Effector CD8-positive, alpha-beta T cell (primary cell): Measurements from ENCODE around the gene MRPS26.
"Not testable (repeated sequence)": the region's sequence is repeated elsewhere in the genome, so short reads cannot be mapped to it uniquely, and the experiment has no call there.

ENCODE experiments used
- DNase-seq: peaks from one replicate; lab custom pipeline; 2025; lab: John Stamatoyannopoulos, UW

The MRPS26 gene

DNA sequence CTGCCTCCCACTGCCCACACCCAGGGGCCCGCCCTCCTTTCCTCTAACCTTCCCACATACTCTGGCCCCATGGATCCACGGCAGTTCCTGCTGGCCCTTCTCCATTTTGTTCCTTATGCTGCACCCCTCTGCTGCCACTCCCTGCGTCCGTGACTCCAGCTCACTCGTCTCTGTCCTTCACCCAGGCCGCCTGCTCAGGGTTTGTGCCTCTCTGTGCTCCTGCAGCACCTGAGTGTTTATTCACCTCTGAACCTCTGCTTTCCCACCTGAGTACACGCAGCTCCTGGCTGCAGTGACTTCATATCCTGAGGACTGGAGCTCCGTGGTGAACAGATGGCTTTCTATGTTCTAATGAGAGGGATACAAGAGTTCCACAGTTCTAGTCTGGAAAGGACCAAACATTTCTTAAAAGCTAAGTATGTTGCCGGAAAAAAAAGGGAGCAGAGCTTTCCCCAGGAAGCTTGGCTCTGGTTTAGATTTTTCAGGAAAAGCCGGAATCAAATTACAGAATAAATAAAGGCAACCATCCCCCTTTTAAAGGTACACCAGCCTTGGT is 3.9 kb upstream of the MRPS26 start:
- DNase-seq: no peak

- no peak for DNase-seq
Observed at GRCh38 chr20:3042625-3043024, 3.2 kb upstream of the MRPS26 start.

- no peak for DNase-seq
Observed at GRCh38 chr20:3043322-3043721, 2.5 kb upstream of the MRPS26 start, which contains the start of gene GNRH2. TSS of gene GNRH2 (plus strand) at chr20:3043622. CDS start at chr20:3044415, 793 bp downstream.

- DNase-seq: no peak
Observed at GRCh38 chr20:3044336-3044965, 1.4 kb upstream of the MRPS26 start.

DNA sequence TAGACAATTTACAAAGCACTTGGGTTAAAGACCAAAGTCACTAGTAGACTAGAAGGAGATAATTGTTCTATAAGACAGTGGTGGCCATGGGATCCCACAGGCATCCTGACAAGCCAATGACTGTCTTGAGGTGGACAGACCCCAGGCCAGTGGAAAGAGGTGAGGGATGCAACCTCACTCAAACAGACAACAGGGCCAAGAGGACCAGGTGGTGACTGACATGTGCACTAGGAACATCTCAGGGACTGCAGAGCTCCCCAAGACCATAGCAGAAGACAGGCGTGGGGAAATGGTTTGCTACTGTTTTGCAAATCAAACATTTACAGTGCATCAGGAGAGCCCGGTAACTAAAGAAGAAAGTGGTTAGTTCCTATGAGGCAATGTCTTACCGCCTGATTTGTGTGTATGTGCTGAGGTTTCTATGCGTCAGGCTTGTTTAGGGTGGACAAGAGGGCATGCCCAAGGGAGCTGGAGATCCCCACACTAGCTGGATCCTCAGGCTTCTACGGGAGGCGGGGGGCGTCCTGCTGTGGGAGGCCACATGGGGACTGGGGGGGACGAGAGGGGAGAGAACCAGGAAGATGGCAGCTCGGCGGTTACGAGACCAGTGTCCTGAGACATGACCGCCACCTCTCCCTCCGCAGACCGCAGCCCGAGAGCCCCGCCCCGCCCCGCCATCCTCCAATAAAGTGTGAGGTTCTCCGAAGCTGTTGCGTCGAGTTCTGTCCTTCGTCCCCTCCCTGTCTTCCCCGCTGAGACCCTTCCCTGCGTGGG is 623 bp upstream of the MRPS26 start:
- peak; percentile 26 for DNase-seq

DNA sequence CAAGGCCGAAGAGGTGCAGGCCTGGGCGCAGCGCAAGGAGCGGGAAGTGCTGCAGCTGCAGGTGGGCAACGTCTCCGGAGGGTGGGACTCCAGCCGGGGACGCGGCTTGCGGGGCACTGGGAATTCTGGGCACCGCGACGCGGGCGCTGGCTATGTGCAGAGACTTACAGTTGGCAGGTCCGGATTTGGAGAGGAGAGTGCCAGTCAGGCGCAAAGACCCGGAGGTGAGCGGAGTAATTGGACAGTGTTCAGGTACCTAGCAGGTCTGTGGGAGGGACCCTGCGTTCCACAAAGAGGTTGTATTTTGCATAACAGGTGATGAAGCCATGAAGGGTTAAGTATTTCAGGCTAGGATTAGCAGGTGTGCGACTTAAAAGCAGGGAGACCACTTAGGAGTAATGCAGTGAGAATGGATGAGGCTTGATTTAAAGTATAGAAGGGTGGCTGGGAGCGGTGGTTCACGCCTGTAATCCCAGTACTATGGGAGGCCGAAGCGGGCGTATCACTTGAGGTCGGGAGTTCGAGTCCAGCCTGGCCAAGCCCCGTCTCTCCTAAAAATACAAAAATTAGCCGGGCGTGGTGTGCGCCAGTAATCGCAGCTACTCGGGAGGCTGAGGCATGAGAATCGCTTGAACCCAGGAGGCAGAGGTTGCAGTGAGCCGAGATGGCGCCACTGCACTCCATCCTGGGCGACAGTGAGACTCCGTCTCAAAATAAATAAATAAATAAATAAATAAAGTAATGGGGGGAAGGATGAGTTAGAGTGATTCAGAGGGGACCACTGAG is 1.0 kb downstream of the MRPS26 start:
- no peak for DNase-seq

DNA sequence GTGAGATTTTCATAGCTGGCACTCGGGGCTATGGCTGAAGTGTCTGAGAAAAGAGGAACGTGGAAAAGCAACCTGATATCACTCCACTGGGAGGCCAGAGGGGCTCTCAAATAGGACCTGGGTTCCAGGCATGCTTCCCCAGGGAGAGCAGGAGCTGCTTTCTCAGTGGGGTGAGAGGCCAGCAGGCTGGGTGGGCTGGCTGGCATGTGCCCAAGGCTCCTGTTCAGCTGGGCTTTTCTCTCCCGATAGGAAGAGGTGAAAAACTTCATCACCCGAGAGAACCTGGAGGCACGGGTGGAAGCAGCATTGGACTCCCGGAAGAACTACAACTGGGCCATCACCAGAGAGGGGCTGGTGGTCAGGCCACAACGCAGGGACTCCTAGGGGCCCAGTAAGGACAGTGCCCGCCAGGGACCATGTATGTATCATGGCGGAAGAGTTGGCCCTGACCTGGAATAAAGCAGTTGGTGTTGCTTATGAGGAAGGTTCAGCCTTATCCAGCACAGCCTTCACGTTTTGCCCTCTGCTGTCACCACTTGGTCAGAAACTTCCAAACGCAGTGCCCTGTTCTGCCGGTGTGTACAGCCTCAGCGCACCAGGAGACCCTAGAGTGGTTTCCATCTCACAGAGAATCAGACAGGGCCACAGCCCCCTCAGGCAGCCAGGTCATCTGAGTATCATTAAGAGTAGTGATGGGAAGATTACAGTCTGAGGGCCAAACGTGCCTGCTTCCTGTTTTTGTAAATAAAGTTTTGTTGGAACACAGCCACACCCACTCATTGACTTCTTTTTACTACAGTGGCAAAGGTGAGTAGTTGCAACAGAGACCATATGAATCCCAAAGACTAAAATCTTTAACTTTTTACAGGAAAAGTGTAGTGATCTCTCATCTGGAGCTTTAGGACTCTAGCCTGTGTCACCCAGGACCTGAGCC is 1.9 kb downstream of the MRPS26 start:
- DNase-seq: no peak

- no peak for DNase-seq
Observed at GRCh38 chr20:3051385-3052019, 5.7 kb downstream of the MRPS26 start.

GRCh38 chr20:3059489-3059888 is 13.6 kb downstream of the MRPS26 start:
- DNase-seq: no peak

DNA sequence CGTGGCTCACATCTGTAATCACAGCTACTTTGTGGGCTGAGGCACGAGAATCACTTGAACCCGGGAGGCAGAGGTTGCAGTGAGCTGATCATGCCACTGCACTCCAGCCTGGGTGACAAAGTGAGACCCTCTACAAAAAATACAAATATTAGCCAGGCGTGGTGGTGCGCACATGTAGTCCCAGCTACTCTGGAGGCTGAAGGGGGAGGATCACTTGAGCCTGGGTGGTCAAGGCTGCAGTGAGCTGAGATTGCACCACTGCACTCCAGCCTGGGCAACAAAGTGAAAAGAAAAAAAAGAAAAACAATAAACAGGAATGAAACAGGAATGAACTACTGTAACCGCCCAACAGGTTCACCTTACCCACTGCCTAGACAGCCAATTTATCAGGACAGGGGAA is 18.3 kb downstream of the MRPS26 start:
- not testable (repeated sequence) for DNase-seq

DNA sequence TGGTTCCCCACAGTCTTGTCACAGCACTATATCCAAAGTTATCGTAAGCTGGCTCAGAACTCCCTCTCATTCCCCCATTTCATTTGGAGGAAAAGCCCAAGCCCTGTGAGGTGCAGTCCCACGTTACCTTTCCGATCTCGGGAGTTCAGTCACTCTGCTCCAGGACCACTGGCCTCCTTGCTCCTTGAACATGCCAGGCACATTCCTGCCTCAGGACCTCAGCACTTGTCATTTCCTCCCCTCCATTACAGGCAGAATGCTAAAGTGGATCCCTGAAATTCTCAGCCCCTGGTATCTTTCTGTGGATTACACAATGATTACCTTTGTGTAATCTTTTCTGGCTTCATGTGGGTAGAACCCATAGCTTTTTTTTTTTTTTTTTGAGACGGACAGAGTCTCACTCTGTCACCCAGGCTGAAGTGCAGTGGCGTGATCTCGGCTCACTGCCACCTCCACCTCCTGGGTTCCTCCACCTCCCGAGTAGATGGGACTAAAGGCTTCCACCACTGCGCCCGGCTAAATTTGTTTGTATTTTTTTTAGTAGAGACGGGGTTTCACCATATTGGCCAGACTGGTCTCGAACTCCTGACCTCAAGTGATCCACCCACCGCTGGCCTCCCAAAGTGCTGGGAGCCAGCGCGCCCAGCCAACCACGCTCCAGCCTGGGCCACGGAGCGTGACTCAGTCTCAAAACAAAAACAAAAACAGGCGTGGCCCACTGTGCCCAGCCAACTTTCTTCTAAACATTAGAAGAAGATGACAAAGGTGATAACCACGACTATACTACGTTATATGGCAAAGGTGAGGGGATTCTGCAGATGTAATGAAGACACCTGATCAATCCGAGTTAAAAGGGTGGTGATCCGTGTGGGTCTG is 21.5 kb downstream of the MRPS26 start:
- no peak for DNase-seq

GRCh38 chr20:3068075-3068474 is 22.2 kb downstream of the MRPS26 start:
- no peak for DNase-seq

- DNase-seq: no peak
Observed at GRCh38 chr20:3068986-3069900, 23.4 kb downstream of the MRPS26 start.

GRCh38 chr20:3070725-3071124 is 24.9 kb downstream of the MRPS26 start:
- DNase-seq: no peak

GRCh38 chr20:3071266-3071609 is 25.4 kb downstream of the MRPS26 start:
- DNase-seq: no peak

GRCh38 chr20:3071610-3072529 is 26.0 kb downstream of the MRPS26 start, which contains the start of gene OXT:
TSS of gene OXT (plus strand) at chr20:3071620. CDS start at chr20:3071656, 36 bp downstream.
- DNase-seq: peak; percentile 52

DNA sequence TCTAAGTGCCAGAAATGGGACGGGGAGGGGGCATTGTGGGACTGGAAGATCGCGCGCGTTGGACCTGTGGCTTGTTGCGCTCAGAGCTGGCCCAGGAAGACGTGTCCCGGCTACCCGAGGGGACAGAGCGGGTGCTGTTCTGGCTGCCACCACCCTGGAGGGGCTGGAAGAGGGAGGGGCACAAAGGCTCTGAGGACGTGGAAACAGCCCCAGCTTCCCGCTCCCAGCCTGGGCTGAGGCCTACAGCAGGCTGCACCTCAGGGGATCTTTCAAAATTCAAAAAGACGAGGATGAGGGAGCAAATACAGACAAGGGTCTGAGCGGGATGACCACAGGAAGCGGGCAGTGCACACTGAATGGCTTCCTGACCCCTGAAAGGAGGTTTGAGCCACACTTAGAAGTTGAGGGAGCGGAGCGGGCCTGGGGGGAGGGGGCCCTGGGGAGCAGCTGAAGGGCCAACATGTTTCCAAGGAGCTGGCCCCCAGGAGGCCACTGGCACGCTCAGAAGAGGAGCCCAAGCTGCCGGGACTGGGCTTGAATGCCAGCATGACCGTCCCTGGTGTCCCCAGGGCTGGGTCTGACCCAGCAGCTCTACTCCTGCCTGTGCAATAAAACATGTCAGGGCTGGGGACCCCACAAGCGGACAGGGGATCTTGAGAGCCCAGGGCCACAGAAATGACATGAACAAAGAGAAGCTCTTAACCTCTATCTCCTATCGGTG is 26.8 kb downstream of the MRPS26 start:
- no peak for DNase-seq
